Kidney glomerular epithelial cell (primary cell): ENCODE results near the gene CIAO3.
A peak's percentile ranks its signal among the peaks of the same experiment; 100 is the strongest.

Experiments used
- DNase-seq: peaks from one replicate; lab custom pipeline; 2025; lab: John Stamatoyannopoulos, UW

The CIAO3 gene

DNA sequence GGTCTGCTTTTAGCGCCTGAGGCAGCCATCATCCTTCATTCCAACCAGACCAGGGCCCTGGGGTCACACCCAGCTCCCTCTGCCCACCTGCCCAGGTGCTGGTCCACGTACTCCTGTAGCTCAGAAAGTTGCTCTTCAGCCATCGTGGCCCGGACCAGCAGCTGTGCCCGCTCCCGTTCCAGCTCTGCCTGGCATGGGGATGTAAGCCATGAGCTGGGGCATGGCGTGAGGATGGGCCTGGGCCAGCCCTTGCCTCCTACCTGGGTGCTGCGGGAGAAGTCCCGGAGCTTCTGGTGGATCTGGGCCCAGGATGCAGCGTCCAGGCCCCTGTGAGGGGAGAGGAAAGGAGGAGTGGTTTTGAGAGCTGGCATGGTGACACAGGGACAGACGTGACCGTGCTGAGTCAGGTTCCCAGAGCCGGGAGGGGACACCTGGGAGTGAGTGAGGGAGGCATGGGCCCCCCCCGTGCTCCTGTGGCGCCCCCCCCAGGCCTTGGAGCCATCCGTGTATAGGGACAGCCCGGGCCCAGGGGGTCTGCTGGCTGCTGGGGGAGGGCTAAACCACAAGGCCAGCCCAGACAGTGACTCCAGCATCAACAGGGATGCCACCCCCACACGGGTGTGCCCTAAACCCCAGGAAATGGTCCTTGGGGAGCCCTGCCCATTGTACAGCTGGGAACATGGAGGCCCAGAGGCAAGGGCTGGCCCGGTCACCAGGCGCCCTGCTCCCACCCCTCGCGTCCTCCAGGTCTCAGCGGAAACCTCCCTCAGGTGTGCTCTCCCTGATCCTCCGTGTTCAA lies 17.8 kb downstream of the CIAO3 start:
- DNase-seq = no peak

- no peak for DNase-seq
Observed at GRCh38 chr16:721765-722540, 18.8 kb downstream of the CIAO3 start.

DNA sequence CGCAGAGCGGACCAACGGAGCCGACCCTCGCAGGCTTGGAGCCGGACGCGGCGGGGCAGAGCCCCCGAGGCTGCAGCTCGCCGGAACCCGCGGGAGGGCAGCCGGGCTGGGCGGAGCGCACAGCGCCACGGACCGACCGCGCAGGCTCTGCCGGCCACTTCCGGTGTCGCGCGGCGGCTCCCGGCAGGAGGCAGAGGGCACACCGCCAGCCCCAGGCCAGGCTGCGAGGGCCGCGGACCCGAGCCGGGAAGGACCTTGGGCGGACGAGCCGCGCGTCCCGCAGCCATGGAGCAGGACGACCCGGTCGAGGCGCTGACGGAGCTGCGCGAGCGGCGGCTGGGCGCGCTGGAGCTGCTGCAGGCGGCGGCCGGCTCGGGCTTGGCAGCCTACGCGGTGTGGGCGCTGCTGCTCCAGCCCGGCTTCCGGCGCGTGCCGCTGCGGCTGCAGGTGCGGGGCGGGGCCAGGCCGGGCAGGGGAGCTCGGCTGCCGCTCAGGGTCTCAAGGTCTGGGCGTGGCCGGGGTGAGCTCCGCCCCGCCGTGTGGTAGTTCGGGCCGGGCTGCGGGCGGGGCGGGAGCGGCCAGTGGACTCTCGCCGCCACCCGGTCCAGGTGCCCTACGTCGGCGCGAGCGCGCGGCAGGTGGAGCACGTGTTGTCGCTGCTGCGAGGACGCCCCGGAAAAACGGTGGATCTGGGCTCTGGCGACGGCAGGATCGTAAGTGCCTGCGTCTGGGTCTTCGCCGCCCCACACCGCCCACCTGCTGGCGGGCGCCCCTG lies 19.6 kb downstream of the CIAO3 start, which contains the start of gene ANTKMT:
TSS of gene ANTKMT (plus strand) at position 157 of the 775 bp plus-strand sequence. CDS start at position 286, 129 bp downstream.
- peak; percentile 46 for DNase-seq

DNA sequence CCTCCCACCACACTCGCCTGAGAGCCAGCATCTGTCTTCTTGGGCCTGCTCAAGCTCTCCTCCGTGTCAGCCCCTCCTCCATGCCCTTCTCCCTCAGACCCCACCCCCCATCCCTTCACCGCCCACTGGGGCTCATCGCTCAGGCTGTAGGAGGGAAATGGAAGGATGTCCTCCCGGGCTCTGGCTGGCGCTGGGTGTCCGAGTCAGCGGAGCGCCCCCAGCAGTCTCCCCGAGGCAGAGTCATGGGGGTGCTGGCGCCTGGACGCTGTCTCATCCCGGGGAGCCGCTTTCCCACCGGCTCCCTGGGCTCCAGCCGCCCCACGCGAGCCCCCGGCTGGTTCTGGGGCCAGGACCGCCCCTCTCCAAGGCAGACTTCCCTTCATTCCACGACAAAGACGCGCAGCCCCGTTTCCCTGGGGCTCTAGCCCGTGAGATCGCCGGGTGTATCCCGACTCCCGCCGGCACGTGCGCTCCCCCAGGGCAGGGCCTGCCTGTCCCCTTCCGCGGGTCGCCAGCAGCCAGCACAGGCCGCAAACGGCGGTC lies 20.3 kb downstream of the CIAO3 start:
- DNase-seq = peak; percentile 47

GRCh38 chr16:719815-720446 lies 20.9 kb downstream of the CIAO3 start:
- DNase-seq = no peak

DNA sequence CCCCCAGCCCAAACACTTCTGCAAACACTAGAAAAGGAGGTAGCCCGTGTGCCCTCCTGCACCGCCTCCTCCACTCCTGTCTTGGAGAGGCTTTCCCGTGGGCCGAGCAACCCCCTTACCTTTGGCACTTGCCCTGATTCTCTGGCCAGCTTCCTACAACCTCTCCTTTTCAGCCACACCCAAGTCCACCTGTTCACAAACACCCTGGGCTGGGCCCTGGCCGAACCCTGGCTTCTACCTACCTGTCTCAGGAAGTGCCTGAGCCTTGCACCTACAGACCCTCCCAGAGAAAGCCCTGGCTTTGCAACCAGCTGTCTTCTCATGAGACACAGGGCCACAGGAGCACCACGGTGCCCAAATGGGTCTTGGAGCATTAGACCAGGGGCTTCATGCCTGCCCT lies 21.9 kb downstream of the CIAO3 start:
- DNase-seq = no peak

DNA sequence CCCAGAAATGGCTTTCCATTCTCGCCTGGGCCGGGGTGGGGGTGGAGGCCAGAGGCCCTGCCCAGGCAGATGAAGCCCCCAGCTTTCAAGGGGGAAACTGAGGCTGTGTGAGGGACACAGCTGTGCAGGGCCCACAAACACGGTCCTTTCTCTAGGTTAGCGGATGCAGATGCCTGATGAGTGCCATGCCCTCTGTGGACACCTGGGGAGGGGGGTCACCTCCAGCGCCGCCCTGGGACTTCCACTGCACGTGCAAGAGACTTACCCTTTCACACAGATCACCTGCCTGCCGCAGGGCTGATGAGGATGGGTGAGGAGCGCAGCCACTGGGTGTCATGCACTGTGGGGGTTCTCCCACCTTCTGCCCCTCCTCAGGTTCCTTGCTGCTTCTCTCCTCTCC lies 22.4 kb downstream of the CIAO3 start:
- DNase-seq = no peak

- DNase-seq = no peak
Observed at GRCh38 chr16:717450-718245, 23.1 kb downstream of the CIAO3 start.

- no peak for DNase-seq
Observed at GRCh38 chr16:716768-717325, 23.9 kb downstream of the CIAO3 start.

- no peak for DNase-seq
Observed at GRCh38 chr16:716200-716568, 24.6 kb downstream of the CIAO3 start.

DNA sequence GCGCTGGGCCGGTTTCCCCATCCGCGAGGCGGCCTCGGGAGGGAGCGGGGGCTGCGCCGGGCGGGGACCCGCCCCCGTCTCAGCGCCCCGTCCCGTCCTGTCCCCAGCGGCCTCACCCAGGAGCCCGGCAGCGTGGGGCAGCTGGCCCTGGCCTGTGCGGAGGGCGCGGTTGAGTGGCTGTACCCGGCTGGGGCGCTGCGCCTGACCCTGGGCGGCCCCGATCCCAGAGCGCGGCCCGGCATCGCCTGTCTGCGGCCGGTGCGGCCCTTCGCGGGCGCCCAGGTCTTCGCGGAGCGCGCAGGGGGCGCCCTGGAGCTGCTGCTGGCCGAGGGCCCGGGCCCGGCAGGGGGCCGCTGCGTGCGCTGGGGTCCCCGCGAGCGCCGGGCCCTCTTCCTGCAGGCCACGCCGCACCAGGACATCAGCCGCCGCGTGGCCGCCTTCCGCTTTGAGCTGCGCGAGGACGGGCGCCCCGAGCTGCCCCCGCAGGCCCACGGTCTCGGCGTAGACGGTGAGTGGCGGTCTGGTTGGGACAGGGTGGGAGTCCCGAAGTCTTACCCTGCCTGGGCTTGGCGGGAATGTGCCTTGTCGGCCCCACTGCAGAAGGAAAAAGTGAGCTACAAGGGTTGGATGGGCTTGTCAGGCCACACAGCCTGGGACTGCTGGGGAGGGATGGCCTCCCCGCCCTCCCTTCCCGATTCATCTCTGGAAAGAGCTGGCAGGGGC lies 25.2 kb downstream of the CIAO3 start:
- DNase-seq = no peak

DNA sequence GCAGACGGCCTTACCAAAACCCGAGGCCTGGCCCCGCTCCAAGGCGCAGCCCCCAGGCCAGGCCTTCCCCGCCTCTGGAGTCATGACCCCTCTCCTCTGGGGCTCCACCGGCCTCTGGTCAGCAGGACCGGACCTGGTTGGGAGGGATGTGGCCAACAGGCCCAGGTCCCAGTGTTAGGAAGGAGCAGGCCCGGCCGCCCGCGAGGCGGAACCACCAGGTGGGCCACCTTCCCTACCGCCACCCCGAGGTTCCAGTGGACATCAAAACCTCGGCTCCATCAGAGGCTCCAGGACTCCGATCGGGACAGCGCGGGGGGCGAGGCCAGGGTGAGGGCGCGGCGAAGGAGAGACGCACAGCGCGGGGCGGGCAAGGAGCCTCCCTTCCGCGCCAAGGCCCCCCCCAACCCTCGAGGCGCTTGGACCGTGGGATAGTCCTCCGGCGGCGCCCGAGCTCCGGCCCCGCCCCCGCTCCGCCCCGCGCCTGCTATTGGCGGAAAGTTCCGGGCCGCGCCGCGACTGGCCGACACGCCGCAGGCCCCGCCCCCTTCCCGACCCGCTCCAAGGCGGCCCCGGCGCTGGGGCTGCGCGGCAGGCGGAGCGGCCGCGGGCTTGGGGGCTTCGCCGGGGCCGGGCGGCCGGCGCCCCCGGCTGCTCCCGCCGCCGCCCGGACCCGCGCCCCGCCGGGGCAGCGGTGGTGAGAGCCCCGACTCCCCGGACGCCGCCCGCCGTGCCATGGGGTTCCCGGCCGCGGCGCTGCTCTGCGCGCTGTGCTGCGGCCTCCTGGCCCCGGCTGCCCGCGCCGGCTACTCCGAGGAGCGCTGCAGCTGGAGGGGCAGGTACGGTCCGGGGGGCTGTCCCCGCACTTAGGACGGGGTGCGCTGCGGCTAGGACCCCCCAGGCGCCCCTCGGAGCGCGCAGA lies 26.0 kb downstream of the CIAO3 start, which contains the start of gene METRN:
TSS of gene METRN (plus strand) at position 561 of the 919 bp plus-strand sequence. CDS start at position 733, 172 bp downstream.
- peak; percentile 73 for DNase-seq

DNA sequence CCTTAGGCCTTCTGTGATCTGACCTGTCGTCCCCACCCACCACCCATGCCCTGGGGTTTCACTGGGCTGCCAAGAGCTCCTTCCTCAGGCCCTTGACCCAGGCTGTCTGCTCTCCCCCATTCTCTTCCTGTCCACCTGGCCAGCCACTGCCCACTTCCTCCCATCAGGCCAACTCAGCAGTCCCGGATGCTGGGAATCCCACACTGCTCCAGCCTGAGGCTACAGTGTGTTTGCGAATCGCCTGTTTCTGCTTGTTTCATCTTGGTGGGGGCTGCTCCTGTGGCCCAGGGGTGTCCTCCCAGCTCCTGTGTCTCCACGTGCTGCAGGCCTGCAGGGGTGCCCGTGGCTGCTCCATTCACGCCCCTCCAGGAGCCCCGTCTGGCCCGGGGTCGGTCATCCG lies 26.7 kb downstream of the CIAO3 start:
- no peak for DNase-seq

GRCh38 chr16:712740-713250 lies 28.0 kb downstream of the CIAO3 start:
- peak; percentile 83 for DNase-seq

- DNase-seq = peak; percentile 56
Observed at GRCh38 chr16:711548-712320, 29.1 kb downstream of the CIAO3 start.

DNA sequence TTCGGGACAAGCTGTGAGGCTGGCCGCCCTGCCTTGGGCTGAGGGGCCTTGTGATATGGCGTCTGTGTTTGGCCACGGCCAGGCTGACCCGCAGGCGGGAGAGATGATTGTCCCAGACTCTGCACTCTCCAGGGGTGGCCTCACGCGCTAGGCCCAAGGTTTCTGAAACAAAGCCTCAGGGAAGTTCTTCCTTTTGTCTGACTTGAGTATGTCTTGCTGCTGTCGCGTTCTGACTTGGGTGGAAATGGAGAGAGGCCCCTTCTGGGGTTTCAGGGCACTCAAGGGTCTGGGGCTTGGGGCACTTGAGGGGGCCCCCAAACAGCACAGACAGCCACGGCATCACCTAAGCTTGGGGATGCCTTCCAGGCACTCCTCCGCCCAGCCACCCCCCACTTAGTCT lies 29.7 kb downstream of the CIAO3 start:
- DNase-seq = no peak

- no peak for DNase-seq
Observed at GRCh38 chr16:710500-711075, 30.2 kb downstream of the CIAO3 start.
